GM12878 (cell line): ENCODE data around the gene TRABD2B. TPM values are rescaled to one million over a fixed set of nuclear protein-coding genes. Genes with fewer than 3 reads are reported as not detected.

ENCODE experiments used
- ATAC-seq: fragments of 200-7000 bp; cut with Tn5 transposase; 3 replicates; pipeline ENCODE4 v1.9.1; 2020; ENCODE audit warnings: mild to moderate bottlenecking, moderate library complexity
- BruUV-seq: library from RNA; stranded (reverse); fragments of 400-500 nt; replicated peaks from 2 replicates; lab custom pipeline; 2021; lab: Mats Ljungman, UMichigan
- CTCF ChIA-PET: fragments of 300-600 bp; sonication (Branson Sonifier 250); formaldehyde crosslinking; extraction: SDS; loops from one replicate; lab custom pipeline; 2021; ENCODE audit warnings: inconsistent platforms; lab: Yijun Ruan, JAX
- POLR2A ChIA-PET: fragments of 350-600 bp; formaldehyde crosslinking; extraction: SDS; loops from one replicate; lab custom pipeline; 2021; ENCODE audit warnings: inconsistent platforms; lab: Charles Lee
- RAD21 ChIA-PET: fragments of 300-600 bp; sonication (Branson Sonifier 250); formaldehyde crosslinking; loops from one replicate; lab custom pipeline; 2023; ENCODE audit warnings: antibody characterized with exemption; ENCODE audit not compliant: unreplicated experiment; lab: Charles Lee
- SMC1A ChIA-PET: fragments of 300-600 bp; sonication (Branson Sonifier 250); formaldehyde crosslinking; loops from one replicate; lab custom pipeline; 2023; ENCODE audit not compliant: unreplicated experiment, uncharacterized antibody; lab: Charles Lee
- DNase-seq: peaks from one replicate; pipeline ENCODE4 v3.0.0-alpha.2; 2011; ENCODE audit warnings: low read depth, low spot score
- FAIRE-seq: peaks from 3 replicates; lab custom pipeline; 2011; peaks lifted over from hg19 to GRCh38; lab: Jason Lieb, UNC
- H2AFZ ChIP-seq: 2 replicates; pipeline ENCODE4 v1.6.0; 2011; ENCODE audit warnings: low read depth, low read length, control low read depth; ENCODE audit not compliant: control insufficient read depth
- H3K27ac ChIP-seq: 2 replicates; pipeline ENCODE4 v1.5.1; 2011; ENCODE audit warnings: control low read depth; ENCODE audit not compliant: control insufficient read depth, insufficient read depth
- H3K27me3 ChIP-seq, 2 experiments: replicated peaks in 1 of 2; 2 replicates each; pipeline versions ENCODE4 v1.6.0 to v1.6.1; 2011; ENCODE audit warnings: low read length in 1 of 2; ENCODE audit not compliant: control insufficient read depth in 2 of 2, insufficient read depth in 2 of 2
- H3K36me3 ChIP-seq, 2 experiments: 2 replicates each; pipeline ENCODE4 v1.5.1; 2011; ENCODE audit warnings: low read length in 1 of 2; ENCODE audit not compliant: control insufficient read depth in 2 of 2, insufficient read depth in 2 of 2
- H3K4me1 ChIP-seq: 2 replicates; pipeline ENCODE4 v1.6.1; 2011; ENCODE audit warnings: mild to moderate bottlenecking, low read length, moderate library complexity, mixed read lengths; ENCODE audit not compliant: control insufficient read depth, insufficient read depth
- H3K4me2 ChIP-seq: 2 replicates; pipeline ENCODE4 v1.6.0; 2011; ENCODE audit warnings: control low read depth; ENCODE audit not compliant: control insufficient read depth, insufficient read depth
- H3K4me3 ChIP-seq: fragments of 200-600 bp; sonication (generic); 2 replicates; pipeline ENCODE4 v1.5.1; 2016
- H3K79me2 ChIP-seq: 2 replicates; pipeline ENCODE4 v1.6.0; 2011; ENCODE audit warnings: low read length; ENCODE audit not compliant: control insufficient read depth, insufficient read depth
- H3K9ac ChIP-seq: 2 replicates; pipeline ENCODE4 v1.8.0; 2011; ENCODE audit warnings: low read length, control low read depth, mixed read lengths; ENCODE audit not compliant: control insufficient read depth, insufficient read depth
- H3K9me3 ChIP-seq: replicated peaks from 3 replicates; pipeline ENCODE4 v1.5.1; 2011; ENCODE audit warnings: mild to moderate bottlenecking, low read length; ENCODE audit not compliant: control insufficient read depth, insufficient read depth
- H4K20me1 ChIP-seq: 2 replicates; pipeline ENCODE4 v1.6.0; 2011; ENCODE audit not compliant: control insufficient read depth, insufficient read depth
- BMI1 ChIP-seq: fragments of 450-650 bp; IDR thresholded peaks from 2 replicates; pipeline ENCODE4 v1.6.1; 2016; ENCODE audit warnings: mild to moderate bottlenecking, moderate library complexity, borderline replicate concordance
- RFX5 ChIP-seq: IDR thresholded peaks from 2 replicates; pipeline ENCODE4 v1.6.1; 2011; ENCODE audit warnings: low read depth, low read length, improper control_type of control experiment
- SMC3 ChIP-seq: IDR thresholded peaks from 2 replicates; pipeline ENCODE4 v1.6.1; 2011; ENCODE audit warnings: low read length, improper control_type of control experiment, borderline replicate concordance
- SUPT20H ChIP-seq: IDR thresholded peaks from 2 replicates; pipeline ENCODE4 v1.6.1; 2011; ENCODE audit warnings: low read depth, mild to moderate bottlenecking, low read length, moderate library complexity, borderline replicate concordance; ENCODE audit not compliant: control insufficient read depth
- TARDBP ChIP-seq: IDR thresholded peaks from 2 replicates; pipeline ENCODE4 v1.6.1; 2016; ENCODE audit warnings: borderline replicate concordance
- YBX1 ChIP-seq: fragments of 450-650 bp; IDR thresholded peaks from 2 replicates; pipeline ENCODE4 v1.6.1; 2016; ENCODE audit warnings: antibody characterized with exemption
- ZNF622 ChIP-seq: fragments of 450-650 bp; IDR thresholded peaks from 2 replicates; pipeline ENCODE4 v1.6.1; 2017; ENCODE audit warnings: mild to moderate bottlenecking, inconsistent platforms
- ZZZ3 ChIP-seq: IDR thresholded peaks from 2 replicates; pipeline ENCODE4 v1.6.1; 2011; ENCODE audit warnings: low read depth; ENCODE audit not compliant: control insufficient read depth, insufficient read length
- WGBS: methylation state at CpG from one replicate; pipeline ENCODE4 v1.1.6; 2016; ENCODE audit warnings: low lambda C conversion rate; ENCODE audit not compliant: insufficient replicate concordance, insufficient coverage; ENCODE audit errors: missing lambda C conversion rate; 5-methylcytosine and 5-hydroxymethylcytosine counted together
- in situ Hi-C: fragments of 300-500 bp; cut with MboI; formaldehyde crosslinking; loops from 9 replicates; pipeline ENCODE4 v1.14.3; 2018; ENCODE audit warnings: mixed read lengths
- intact Hi-C: fragments of 100-400 bp; cut with micrococcal nuclease; formaldehyde crosslinking; loops from one replicate; pipeline ENCODE4 v1.14.2; 2022; ENCODE audit not compliant: unreplicated experiment
- polyA plus RNA-seq, 11 experiments: library from polyadenylated mRNA; depleted of rRNA in 4 of 11; unstranded in 6 of 11; stranded (reverse) in 5 of 11; fragments of >200 nt; fragmentation: Nextera tagmentation in 4 of 11; fragmentation: Illumina TruSeq in 1 of 11; extraction: Ambion mirVana in 4 of 11; extraction: Trizol in 1 of 11; gene quantifications; 1 replicate in 1 of 11; 2 replicates in 10 of 11; pipeline versions ENCODE4 v1.2.1 to v1.2.3, GENCODE V29; 2011 to 2016; ENCODE audit warnings: inconsistent platforms in 2 of 11, missing spikeins in 2 of 11, low read depth in 1 of 11
- total RNA-seq, 4 experiments: library from RNA; depleted of rRNA in 3 of 4; stranded (reverse); fragments of >200 nt in 3 of 4; fragmentation: Illumina TruSeq in 1 of 4; extraction: Trizol in 1 of 4; gene quantifications; 2 replicates each; pipeline versions ENCODE4 v1.2.1 to v1.2.3, GENCODE V29; 2013 to 2021
- TF ChIP-seq, protein P1 (sequence below): fragments of 450-650 bp; IDR thresholded peaks from 2 replicates; pipeline ENCODE4 v1.6.1; 2018; ENCODE audit warnings: borderline replicate concordance, mild to moderate bottlenecking; ENCODE audit not compliant: partially characterized antibody
- TF ChIP-seq, protein P2 (sequence below): fragments of 450-650 bp; IDR thresholded peaks from 2 replicates; pipeline ENCODE4 v1.6.1; 2017; ENCODE audit warnings: mild to moderate bottlenecking, moderate library complexity

TRABD2B gene
- total and polyA plus RNA-seq, 10 of the 15 experiments (the other 5 are each of a cell fraction or from before 2014, with no cell fraction given) = not detected

DNA sequence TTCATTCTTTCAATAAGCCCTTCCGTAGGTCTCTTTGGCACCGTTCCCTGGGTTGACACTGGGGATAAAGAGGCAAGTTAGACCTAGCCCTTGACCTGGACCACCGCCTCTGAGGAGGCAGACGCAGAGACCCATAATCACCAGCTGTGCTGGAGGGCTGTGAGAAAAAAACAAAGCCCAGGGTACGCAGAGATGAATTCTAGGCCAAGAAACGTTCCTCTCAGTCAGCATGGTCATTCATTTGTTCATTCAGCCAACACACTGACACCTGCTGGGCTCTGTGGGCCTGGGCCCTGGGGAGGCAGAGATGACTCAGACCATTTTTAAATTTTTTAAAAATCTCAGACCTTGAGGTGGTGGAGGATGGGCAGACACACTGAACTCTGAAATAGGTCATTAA, 26.3 kb upstream of the TRABD2B start (continued):
- TF ChIP-seq, protein P1, sequence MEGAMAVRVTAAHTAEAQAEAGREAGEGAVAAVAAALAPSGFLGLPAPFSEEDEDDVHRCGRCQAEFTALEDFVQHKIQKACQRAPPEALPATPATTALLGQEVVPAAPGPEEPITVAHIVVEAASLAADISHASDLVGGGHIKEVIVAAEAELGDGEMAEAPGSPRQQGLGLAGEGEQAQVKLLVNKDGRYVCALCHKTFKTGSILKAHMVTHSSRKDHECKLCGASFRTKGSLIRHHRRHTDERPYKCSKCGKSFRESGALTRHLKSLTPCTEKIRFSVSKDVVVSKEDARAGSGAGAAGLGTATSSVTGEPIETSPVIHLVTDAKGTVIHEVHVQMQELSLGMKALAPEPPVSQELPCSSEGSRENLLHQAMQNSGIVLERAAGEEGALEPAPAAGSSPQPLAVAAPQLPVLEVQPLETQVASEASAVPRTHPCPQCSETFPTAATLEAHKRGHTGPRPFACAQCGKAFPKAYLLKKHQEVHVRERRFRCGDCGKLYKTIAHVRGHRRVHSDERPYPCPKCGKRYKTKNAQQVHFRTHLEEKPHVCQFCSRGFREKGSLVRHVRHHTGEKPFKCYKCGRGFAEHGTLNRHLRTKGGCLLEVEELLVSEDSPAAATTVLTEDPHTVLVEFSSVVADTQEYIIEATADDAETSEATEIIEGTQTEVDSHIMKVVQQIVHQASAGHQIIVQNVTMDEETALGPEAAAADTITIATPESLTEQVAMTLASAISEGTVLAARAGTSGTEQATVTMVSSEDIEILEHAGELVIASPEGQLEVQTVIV = no peak

DNA sequence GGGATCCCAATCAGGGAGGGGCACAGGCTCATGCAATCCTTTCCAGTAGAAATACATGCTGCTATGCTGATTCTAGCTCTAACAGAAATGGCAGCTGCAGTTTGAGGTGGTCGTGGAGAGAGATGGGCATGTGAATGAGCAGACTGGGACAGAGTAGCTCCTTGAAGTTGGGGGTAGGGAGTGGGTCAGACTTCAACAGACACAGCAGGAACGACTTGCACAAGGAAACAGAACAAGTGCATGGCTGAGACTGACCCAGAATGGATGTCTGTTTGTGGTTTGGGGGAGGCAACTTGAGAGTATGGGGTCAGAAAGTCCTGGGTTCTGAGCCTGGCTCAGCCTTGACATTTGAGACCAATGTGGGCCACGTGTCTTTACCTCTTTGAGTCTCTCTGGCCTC, 25.1 kb upstream of the TRABD2B start:
- SMC1A ChIA-PET = no interaction called here
- no peak for DNase-seq
- Histone ChIP-seq H2AFZ (no peak overlapping the region), H3K36me3 (no peaks in the 10 kb centered on the region), H3K9me3 (no peaks in the 10 kb centered on the region), H3K27me3 (no peaks in the 10 kb centered on the region), H3K4me1 (no peaks in the 10 kb centered on the region), H3K27ac (no peak overlapping the region), H3K4me2 (no peak overlapping the region), H3K4me3 (no peak overlapping the region), H3K9ac (no peak overlapping the region), H4K20me1 (no peaks in the 10 kb centered on the region), H3K79me2 (no peaks in the 10 kb centered on the region)
- in situ Hi-C loops = no loop called here
- no peak for FAIRE-seq
- intact Hi-C loops = no loop called here
- RAD21 ChIA-PET = no interaction called here
- POLR2A ChIA-PET = no interaction called here
- ATAC-seq = no peak
- CTCF ChIA-PET = no interaction called here
- BruUV-seq = no TSS peak
- 2% methylated on average over 3 of the region's 3 CpGs for WGBS
- TF ChIP-seq ZZZ3 (no peak), SUPT20H (no peak), RFX5 (no peak), YBX1 (no peak), SMC3 (no peak), ZNF622 (no peak), TARDBP (no peak), BMI1 (no peak)
- TF ChIP-seq, protein P2, sequence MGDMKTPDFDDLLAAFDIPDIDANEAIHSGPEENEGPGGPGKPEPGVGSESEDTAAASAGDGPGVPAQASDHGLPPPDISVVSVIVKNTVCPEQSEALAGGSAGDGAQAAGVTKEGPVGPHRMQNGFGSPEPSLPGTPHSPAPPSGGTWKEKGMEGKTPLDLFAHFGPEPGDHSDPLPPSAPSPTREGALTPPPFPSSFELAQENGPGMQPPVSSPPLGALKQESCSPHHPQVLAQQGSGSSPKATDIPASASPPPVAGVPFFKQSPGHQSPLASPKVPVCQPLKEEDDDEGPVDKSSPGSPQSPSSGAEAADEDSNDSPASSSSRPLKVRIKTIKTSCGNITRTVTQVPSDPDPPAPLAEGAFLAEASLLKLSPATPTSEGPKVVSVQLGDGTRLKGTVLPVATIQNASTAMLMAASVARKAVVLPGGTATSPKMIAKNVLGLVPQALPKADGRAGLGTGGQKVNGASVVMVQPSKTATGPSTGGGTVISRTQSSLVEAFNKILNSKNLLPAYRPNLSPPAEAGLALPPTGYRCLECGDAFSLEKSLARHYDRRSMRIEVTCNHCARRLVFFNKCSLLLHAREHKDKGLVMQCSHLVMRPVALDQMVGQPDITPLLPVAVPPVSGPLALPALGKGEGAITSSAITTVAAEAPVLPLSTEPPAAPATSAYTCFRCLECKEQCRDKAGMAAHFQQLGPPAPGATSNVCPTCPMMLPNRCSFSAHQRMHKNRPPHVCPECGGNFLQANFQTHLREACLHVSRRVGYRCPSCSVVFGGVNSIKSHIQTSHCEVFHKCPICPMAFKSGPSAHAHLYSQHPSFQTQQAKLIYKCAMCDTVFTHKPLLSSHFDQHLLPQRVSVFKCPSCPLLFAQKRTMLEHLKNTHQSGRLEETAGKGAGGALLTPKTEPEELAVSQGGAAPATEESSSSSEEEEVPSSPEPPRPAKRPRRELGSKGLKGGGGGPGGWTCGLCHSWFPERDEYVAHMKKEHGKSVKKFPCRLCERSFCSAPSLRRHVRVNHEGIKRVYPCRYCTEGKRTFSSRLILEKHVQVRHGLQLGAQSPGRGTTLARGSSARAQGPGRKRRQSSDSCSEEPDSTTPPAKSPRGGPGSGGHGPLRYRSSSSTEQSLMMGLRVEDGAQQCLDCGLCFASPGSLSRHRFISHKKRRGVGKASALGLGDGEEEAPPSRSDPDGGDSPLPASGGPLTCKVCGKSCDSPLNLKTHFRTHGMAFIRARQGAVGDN = no peak
